Measurements from ENCODE around the gene RASGRP2. TPM values are rescaled to one million over a fixed set of nuclear protein-coding genes. Genes with fewer than 3 reads are reported as not detected.

The RASGRP2 gene
- total RNA-seq, 2 experiments from 2014 or later, result 159 to 162 TPM

DNA sequence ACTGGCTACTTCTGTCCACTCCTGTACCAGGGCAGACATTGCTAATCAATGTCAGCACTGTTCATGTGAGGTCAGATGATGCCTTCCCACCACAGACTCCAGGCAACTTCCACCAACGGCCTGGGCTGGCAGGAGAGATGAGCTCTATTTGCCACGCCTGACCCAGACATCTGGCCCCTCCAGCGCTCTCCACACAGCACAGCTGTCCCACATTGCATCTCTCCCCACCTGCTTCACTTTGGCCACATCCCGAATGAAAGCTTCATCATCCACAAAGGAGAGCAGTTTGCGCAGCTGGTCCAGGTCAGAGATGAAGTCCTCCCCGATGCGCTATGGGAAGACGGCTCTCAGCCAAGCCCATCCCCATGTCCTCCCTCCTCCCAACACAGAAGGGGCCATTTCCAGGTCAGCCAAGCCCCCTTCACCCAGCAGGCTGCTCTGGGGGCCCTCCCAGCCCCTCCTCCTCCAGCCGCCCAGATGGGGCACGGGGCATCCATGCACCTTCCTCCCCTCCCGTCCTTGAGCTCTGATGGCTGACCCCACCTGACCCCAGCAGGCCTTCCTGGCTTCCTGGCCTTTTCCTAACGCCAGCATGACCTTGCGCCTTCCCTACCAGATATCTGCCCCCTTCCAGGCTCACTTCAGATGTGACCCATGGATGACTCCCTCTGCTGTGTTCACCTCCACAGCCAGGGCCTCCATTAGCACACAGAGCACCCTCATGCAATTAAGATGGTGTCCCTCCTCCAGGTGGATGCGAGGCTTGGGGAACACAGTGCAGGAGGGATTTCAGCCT, 8.4 kb upstream of the RASGRP2 start:
- POLR2A ChIA-PET, result interaction anchor here (0.8 to 1.9 kb wide), 4 partner anchors 8 to 12 kb away, joined by 3 to 11 read pairs (median 4); no protein-coding TSS in a partner anchor
- peaks cover 16% of the 10 kb centered on the region for H3K4me1 Mint-ChIP-seq
- no peaks in the 10 kb centered on the region for H3K9me3 Mint-ChIP-seq
- ATAC-seq (ENCODE audit: low read depth) (no peak), DNase-seq (no peak)
- H3K36me3 Mint-ChIP-seq, result peaks cover 11% of the 10 kb centered on the region
- H3K27ac Mint-ChIP-seq, result peak overlapping the region; percentile 58
- H3K27me3 Mint-ChIP-seq, result no peaks in the 10 kb centered on the region
- H3K4me3 Mint-ChIP-seq, result no peak overlapping the region

DNA sequence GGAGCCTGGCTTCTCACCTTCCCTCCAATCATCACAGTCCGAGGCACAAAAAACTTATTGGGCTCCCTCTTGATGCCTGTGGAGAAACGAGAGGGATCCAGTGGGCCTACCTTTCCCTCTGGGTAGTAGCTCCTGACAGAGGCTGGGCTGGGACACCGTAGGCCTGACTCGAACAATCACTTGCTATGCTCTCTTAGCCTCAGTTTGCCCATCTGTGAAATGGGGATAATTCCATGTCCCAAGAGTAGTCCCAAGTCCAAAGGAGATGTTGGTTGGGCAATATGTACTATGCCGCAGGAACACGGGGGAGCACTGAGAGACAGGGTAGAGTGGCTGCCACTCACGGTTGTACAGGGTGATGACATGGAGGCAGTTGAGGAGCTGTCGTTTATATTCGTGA, 7.6 kb upstream of the RASGRP2 start:
- Mint-ChIP-seq H3K4me1 (peaks cover 18% of the 10 kb centered on the region), H3K9me3 (no peaks in the 10 kb centered on the region), H3K4me3 (no peak overlapping the region), H3K27me3 (no peaks in the 10 kb centered on the region), H3K27ac (no peak overlapping the region), H3K36me3 (peaks cover 11% of the 10 kb centered on the region)
- POLR2A ChIA-PET, result interaction anchor here (1.4 to 1.9 kb wide), 2 partner anchors 9 to 12 kb away, joined by 4 to 11 read pairs; no protein-coding TSS in a partner anchor
- DNase-seq (no peak), ATAC-seq (ENCODE audit: low read depth) (no peak)

DNA sequence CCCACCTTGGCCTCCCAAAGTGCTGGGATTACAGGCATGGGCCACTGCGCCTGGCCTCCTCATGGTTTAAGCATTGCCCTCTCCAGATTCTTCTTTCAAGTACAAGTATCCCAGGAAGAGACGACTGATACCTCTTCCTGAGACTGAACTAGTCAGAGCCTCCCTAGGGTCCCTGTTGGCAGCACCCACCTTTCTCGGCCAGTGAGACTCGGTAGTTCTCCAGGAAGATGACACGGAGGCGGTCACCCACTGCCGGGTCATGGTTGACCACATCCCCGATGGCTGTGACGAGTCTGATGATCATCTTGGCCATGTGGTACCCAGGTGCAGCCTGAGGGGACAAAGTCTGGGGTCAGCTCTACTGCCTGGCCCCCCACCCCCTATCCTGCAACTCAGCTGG, 7.2 kb upstream of the RASGRP2 start:
- DNase-seq, result no peak
- Mint-ChIP-seq H3K27ac (peak overlapping the region; percentile 36), H3K36me3 (peaks cover 11% of the 10 kb centered on the region), H3K4me3 (no peak overlapping the region), H3K27me3 (no peaks in the 10 kb centered on the region), H3K9me3 (no peaks in the 10 kb centered on the region), H3K4me1 (peaks cover 20% of the 10 kb centered on the region)
- POLR2A ChIA-PET, result interaction anchor here (1.9 kb wide), 1 partner anchor 10 kb away, joined by 11 read pairs; no protein-coding TSS in a partner anchor
- ATAC-seq (ENCODE audit: low read depth), result no peak

DNA sequence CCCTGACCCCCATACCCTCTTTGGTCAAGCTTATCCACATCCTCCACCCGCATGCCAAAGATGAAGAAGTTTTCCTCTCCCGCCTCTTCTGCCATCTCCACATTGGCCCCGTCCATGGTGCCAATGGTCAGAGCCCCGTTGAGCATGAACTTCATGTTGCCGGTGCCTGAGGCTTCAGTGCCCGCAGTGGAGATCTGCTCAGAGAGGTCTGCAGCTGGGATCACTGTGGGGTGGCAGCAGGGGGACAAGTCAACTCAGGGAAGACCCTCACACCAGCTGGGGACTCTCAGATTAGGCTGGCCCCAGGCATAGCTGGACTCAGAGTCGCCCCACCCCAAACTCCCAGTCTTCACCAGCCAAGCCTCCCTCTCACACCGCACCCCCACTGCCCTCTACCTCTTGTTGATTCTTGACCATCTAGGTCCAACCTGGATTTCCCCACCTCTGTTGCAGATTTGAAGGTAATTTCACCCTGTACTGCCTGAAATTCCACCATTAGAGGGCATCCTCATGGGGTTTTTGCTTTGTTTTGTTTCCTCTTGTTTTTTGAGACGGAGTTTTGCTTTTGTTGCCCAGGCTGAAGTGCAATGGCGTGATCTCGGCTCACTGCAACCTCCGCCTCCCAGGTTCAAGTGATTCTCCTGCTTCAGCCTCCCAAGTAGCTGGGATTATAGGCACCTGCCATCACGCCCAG, 6.6 kb upstream of the RASGRP2 start:
- Mint-ChIP-seq H3K27ac (peak overlapping the region; percentile 55), H3K27me3 (no peaks in the 10 kb centered on the region), H3K36me3 (peaks cover 11% of the 10 kb centered on the region), H3K4me3 (no peak overlapping the region), H3K4me1 (peaks cover 24% of the 10 kb centered on the region), H3K9me3 (no peaks in the 10 kb centered on the region)
- POLR2A ChIA-PET, result interaction anchor here (0.7 to 1.7 kb wide), 2 partner anchors 13 to 162 kb away, joined by 6 to 8 read pairs; no protein-coding TSS in a partner anchor
- DNase-seq, result no peak
- ATAC-seq (ENCODE audit: low read depth), result no peak

DNA sequence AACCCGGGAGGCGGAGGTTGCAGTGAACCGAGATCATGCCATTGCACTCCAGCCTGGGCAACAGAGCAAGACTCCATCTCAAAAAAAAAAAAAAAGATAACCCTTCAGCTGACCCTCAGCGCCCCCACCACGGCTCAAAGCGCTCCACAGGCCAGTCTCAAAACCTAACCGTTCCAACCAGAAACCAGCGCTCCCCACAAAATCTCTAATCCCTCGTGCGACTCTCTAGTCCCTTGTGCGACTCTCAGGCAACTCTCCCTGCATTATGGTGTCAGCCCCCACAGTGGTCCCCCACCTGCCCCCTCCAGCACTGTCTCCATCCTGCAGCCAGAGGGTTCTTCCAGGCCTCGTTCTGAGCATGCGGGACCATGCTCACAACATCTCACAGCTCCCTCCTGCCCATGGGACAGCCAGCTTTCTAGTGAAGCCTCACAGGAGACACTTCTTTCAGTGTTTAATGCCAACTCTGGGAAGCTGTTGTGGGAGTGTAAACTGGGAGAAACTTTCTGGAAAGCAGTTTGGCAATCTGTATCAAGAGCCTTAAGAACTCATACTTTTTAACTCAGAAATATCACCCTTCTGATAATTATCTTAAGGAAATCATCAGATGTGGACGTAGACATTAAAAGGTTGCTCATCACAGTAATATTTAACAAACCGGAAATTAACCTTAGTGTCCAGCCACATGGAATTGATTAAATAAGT, 4.2 kb upstream of the RASGRP2 start:
- Mint-ChIP-seq H3K4me1 (peaks cover 31% of the 10 kb centered on the region), H3K4me3 (no peak overlapping the region), H3K27me3 (no peaks in the 10 kb centered on the region), H3K27ac (peak overlapping the region; percentile 57), H3K36me3 (peaks cover 9% of the 10 kb centered on the region), H3K9me3 (no peaks in the 10 kb centered on the region)
- POLR2A ChIA-PET, result interaction anchor here (1.0 to 7.5 kb wide), 3 partner anchors 16 to 30 kb away, joined by 3 to 278 read pairs (median 12); partner anchors contain the start of genes PYGM and SF1
- DNase-seq (no peak), ATAC-seq (ENCODE audit: low read depth) (no peak)

DNA sequence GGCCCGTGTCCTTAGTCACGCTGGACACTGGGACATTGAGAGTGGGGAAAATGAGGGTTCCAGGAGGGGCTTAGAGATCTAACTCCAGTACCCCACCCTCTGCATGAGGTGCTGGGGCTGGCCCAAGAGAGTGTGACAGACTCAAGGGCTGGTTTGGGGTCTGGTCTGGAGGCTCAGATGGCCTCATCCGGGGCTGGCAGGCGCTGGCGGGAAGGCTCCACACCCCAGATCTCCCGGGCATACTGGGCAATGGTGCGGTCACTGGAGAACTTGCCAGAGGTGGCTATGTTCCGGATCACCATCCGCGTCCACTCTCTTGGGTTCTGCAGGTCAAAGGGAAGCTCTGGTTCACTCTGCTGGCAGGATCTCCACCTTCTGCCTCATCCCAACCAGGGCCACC, 2.5 kb upstream of the RASGRP2 start:
- Mint-ChIP-seq H3K4me3 (peak overlapping the region; percentile 65), H3K4me1 (peaks cover 27% of the 10 kb centered on the region), H3K9me3 (no peaks in the 10 kb centered on the region), H3K36me3 (peaks cover 4% of the 10 kb centered on the region), H3K27me3 (no peaks in the 10 kb centered on the region), H3K27ac (peak overlapping the region; percentile 67)
- ATAC-seq (ENCODE audit: low read depth), result no peak
- POLR2A ChIA-PET, result interaction anchor here (1.2 to 7.5 kb wide), 3 partner anchors 18 to 132 kb away, joined by 4 to 278 read pairs (median 12); partner anchors contain the start of genes EHD1, PYGM and SF1
- DNase-seq, result no peak

DNA sequence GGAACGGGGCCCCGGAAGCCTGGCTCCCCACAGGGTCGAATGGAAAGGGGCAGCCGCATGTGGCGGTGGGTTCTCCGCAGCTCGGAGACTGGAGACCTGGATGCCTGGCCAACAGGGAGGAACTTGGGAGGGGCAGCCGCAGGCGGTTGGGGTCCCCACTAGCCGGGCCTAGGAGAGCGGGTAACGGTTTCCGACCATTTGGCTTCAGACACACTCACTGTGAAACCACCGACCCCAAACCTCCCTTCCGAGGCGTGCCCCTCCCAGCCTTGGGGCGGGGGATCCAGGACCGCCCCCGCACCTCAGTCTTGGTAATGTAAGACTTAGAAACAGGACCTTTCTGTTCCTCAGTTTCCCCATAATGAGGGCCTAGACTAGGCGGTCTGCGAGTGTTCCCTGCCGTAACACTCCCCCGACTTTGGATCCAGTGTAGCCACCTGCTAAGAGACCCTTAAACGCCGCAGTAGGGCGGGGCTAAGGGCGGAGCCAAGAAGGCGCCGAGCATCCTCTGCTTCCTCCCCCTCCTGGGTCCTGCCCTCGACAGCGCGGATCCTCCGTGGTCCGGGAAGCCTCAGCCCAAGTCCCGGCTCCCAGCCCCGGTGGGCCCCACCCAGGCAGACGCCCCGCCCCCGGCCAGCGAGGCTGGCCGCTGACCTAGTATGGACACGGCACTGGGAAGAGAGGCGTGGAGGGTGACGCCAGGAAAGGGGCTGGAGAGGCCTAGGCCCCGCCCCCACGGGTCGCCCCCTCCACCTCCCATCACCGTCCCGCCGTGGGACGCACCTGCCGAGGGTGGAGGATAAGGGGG, 1.8 kb upstream of the RASGRP2 start:
- Mint-ChIP-seq H3K4me3 (peak overlapping the region; percentile 96), H3K36me3 (peaks cover 4% of the 10 kb centered on the region), H3K27ac (peak overlapping the region; percentile 98), H3K4me1 (peaks cover 27% of the 10 kb centered on the region), H3K9me3 (no peaks in the 10 kb centered on the region), H3K27me3 (no peaks in the 10 kb centered on the region)
- ATAC-seq (ENCODE audit: low read depth), result peak; percentile 44
- peak; percentile 88 for DNase-seq
- POLR2A ChIA-PET, result interaction anchor here (0.6 to 7.5 kb wide), 13 partner anchors 19 to 561 kb away, joined by 3 to 278 read pairs (median 10); partner anchors contain the start of genes MAP4K2, PYGM, SF1 and ZNHIT2

DNA sequence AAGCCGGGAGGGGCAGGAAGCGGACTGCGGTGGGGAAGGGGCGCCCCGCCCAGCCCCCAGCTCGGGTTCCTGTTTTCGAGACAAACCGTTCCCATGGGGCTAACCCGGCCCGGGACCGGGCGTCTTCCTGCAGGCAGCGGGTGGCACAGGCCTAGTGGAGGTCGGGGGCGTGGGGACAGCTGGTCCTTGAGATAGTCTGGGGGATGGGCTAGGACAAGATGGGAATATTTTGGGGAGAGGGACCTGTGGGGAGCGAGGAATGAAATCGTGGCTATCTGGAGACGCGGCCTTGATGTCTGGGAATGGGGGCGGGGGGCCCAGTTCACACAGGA, 1.2 kb upstream of the RASGRP2 start:
- H3K36me3 Mint-ChIP-seq, result peaks cover 6% of the 10 kb centered on the region
- peak overlapping the region; percentile 98 for H3K27ac Mint-ChIP-seq
- DNase-seq (peak; percentile 89), ATAC-seq (ENCODE audit: low read depth) (peak; percentile 31)
- H3K4me1 Mint-ChIP-seq, result peaks cover 26% of the 10 kb centered on the region
- no peaks in the 10 kb centered on the region for H3K9me3 Mint-ChIP-seq
- POLR2A ChIA-PET, result interaction anchor here (0.6 to 7.5 kb wide), 12 partner anchors 19 to 560 kb away, joined by 3 to 278 read pairs (median 10); partner anchors contain the start of genes MAP4K2, PYGM, SF1 and ZNHIT2
- H3K4me3 Mint-ChIP-seq, result peak overlapping the region; percentile 96
- H3K27me3 Mint-ChIP-seq, result no peaks in the 10 kb centered on the region

DNA sequence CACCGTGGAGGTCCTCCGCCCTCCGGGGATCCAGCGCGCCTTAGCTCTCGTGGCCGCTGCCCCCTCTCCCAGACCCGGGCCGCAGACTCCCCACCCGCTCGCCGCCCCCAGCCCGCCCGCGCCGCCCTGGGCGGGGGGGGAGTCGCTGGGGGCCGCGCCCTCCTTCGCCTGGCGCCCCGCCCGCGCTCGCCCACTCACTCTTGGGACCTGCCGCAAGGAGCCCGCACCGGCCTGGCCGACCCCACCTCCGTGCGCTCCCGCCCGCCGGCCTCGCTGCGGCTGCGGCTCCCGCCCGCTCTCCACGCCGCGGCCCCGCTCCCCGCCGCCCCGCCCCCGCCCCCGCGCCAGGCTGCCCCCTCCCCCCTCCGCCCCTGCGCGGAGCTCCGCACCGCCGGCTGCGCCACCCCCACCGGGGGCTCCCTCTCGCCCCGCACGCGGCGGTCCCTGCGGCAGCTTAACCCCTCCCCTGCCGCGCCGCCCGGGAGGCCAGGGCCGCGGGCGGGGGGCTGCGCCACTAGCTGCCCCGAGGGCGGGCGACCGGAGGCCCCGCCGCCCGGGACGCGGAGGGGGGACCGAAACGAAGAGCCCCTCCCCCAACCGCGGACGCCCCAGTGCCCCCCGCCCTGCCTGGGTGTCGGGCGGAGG, 724 bp upstream of the RASGRP2 start:
- Mint-ChIP-seq H3K9me3 (no peaks in the 10 kb centered on the region), H3K27me3 (no peaks in the 10 kb centered on the region), H3K4me3 (peak overlapping the region; percentile 96), H3K27ac (peak overlapping the region; percentile 98), H3K36me3 (peaks cover 8% of the 10 kb centered on the region), H3K4me1 (peaks cover 26% of the 10 kb centered on the region)
- peak; percentile 68 for DNase-seq
- ATAC-seq (ENCODE audit: low read depth), result peak; percentile 1
- POLR2A ChIA-PET, result interaction anchor here (0.6 to 7.5 kb wide), 13 partner anchors 20 to 560 kb away, joined by 3 to 278 read pairs (median 9); partner anchors contain the start of genes CDC42BPG, MAP4K2, PYGM and SF1

DNA sequence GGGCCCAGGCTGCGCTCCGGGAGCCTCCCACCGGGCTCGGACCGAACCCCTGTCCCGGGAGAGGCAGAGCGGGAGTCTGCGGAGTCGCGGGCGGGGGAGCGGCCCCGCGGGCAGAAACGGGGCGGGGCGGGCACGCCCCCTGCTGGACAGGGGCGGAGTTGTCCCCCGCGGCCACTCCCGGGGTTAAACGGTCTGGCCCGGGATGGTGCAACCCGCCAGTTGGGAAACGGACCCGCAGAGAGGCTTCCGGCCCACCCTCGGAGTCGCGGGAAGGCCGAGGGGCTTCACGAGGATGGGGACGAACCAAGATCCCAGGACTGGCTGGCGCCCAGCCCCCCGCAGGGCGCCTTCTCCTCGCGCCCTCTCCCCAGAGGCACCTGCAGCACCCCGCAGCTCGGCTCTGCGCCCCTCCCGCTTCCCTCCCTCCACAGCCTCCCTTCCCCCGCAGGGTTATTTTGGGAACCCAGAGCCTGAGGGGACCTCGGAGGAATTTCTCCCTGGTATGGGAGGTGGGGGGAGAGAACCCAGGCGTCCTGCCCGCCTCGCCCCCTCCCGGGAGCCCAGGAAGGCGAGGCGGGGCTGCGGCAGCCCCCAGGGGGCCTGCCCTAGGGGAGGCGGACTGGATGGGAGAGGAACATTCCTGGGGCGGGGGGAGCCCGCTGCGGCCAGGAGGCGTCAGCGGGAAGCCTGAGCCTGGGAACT, 902 bp downstream of the RASGRP2 start:
- no peaks in the 10 kb centered on the region for H3K9me3 Mint-ChIP-seq
- POLR2A ChIA-PET, result interaction anchor here (1.3 to 7.5 kb wide), 9 partner anchors 21 to 101 kb away, joined by 3 to 278 read pairs (median 12); partner anchors contain the start of genes CDC42BPG, MAP4K2, PYGM and SF1
- peaks cover 10% of the 10 kb centered on the region for H3K36me3 Mint-ChIP-seq
- H3K27me3 Mint-ChIP-seq, result no peaks in the 10 kb centered on the region
- ATAC-seq (ENCODE audit: low read depth) (peak; percentile 7), DNase-seq (peak; percentile 91)
- no peak overlapping the region for H3K27ac Mint-ChIP-seq
- H3K4me3 Mint-ChIP-seq, result peak overlapping the region; percentile 79
- peaks cover 27% of the 10 kb centered on the region for H3K4me1 Mint-ChIP-seq

DNA sequence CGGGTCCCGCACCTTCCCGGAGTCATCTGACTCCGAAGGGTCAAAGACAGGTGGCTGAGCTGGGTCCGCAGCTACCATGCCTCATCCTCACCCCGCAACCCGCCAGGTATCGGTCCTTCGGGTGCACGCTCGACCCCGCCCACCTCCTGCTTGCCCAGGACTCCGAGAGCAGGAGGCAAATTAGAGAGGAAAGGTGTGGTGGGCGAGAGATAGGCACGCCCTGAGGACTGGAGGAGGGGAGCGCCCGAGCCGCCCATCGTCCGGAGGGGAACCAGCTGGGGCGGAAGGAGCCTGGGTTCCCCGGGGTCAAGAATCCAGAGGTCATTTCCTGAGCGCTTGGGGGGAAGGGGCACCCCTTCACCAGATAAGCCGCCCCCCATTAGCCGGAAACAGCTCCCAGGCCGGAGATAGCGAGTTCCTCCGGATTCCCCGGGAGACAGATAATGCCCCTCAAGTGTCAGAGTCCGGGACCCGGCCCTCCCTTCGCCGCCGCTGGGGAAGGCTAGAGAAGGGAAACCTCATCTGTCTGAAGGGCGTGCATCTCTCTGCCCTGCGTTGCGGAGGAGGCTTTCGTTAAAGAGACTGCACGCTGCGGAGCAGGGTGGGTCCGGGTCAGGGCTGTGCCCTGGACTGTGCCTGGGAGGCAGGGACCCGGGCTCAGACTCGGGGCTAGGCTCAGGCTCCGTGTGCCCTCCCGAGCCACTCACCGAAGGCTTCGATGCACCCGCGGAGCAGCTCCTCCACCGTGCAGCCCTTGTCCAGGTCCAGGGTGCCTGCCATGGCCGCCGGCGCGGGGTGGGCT, 1.7 kb downstream of the RASGRP2 start:
- DNase-seq, result no peak
- Mint-ChIP-seq H3K36me3 (peaks cover 9% of the 10 kb centered on the region), H3K27ac (no peak overlapping the region), H3K4me3 (peak overlapping the region; percentile 77), H3K9me3 (no peaks in the 10 kb centered on the region), H3K4me1 (peaks cover 25% of the 10 kb centered on the region), H3K27me3 (no peaks in the 10 kb centered on the region)
- ATAC-seq (ENCODE audit: low read depth), result peak; percentile 2
- POLR2A ChIA-PET, result interaction anchor here (1.3 to 7.5 kb wide), 4 partner anchors 22 to 69 kb away, joined by 3 to 278 read pairs (median 9); partner anchors contain the start of gene PYGM
